ENCODE data around the gene NYNRIN. TPM values are rescaled to one million over a fixed set of nuclear protein-coding genes. Genes with fewer than 3 reads are reported as not detected.
"Not testable (repeated sequence)": the region's sequence is repeated elsewhere in the genome, so short reads cannot be mapped to it uniquely, and the experiment has no call there.

NYNRIN gene
- not detected for polyA plus RNA-seq (2012; ENCODE audit: missing spikeins)

DNA sequence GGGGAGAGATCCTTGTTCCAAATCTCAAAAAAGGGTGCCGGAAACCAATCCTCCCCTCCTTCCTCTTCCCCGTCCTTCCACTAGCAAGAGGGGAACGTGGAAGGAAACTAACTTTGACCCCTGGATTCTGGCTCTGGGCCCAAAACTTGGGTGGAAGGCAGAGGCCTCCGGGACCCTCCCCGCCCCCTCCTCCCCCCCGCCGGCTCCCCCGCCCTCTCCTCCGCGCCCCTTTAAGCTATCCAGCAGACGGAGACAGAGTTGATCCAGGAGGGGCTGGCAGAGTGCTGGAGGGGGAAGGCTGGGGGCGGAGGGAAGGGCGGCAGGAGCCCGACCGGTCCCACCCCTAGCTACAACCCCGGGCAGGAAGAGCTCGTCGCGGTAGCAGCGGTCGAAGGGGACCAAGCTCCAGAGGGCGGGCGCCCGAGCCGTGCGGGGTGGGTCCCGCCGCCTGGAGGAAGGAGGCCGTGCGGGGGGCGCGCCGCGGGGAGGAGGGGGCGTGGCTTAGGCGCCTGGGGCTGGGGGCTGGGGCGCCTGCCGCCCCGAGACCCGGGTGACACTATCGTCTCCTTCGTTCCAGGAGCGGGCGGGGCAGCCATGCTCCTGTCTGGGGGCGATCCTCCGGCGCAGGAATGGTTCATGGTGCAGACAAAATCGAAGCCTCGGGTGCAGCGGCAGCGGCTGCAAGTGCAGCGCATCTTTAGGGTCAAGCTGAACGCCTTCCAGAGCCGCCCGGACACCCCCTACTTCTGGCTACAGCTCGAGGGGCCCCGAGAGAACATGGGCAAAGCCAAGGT is at the start of gene NYNRIN:
Gene NYNRIN, plus strand, starts transcription at position 351 of the 794 bp plus-strand sequence. Its CDS starts 244 bp downstream, at position 595.
- DNase-seq (ENCODE audit: insufficient read length) (no peak), FAIRE-seq (no peak)
- TF ChIP-seq TAF1 (IDR thresholded peaks at IDR 0.05; ENCODE audit: borderline replicate concordance, low read depth, low read length) (no peak), POLR2A (IDR thresholded peaks at IDR 0.05; ENCODE audit: low read depth, low read length) (no peak), POLR2AphosphoS5 (IDR thresholded peaks at IDR 0.05; ENCODE audit: low read depth, low read length) (no peak)

GRCh38 chr14:24349742-24350141 is 49.1 kb upstream of the NYNRIN start:
- TF ChIP-seq POLR2AphosphoS5 (IDR thresholded peaks at IDR 0.05; ENCODE audit: low read depth, low read length), result no peak
- TF ChIP-seq TAF1 (IDR thresholded peaks at IDR 0.05; ENCODE audit: borderline replicate concordance, low read depth, low read length), result no peak
- TF ChIP-seq POLR2A (IDR thresholded peaks at IDR 0.05; ENCODE audit: low read depth, low read length), result no peak
- no peak for FAIRE-seq
- no peak for DNase-seq (ENCODE audit: insufficient read length)

DNA sequence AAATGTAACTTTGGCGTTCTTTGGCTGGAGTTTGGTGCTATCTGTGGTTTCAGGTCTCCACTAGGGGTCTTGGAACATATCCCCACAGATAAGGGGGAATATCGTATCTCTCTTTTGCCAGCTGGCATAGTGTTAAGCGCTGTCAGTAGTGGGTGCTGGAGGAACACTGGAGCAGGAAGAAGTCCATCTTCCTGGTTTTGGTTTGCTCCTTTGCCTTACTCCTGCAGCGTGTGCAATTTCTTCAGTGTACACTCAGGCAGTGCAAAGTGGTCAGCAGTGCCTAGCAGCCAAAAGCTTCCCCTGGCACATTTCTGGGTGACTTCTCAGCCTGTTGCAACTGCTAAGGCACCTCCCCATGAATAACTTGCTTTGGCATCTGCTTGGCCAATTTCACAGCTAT is 47.3 kb upstream of the NYNRIN start:
- TF ChIP-seq TAF1 (IDR thresholded peaks at IDR 0.05; ENCODE audit: borderline replicate concordance, low read depth, low read length) (no peak), POLR2AphosphoS5 (IDR thresholded peaks at IDR 0.05; ENCODE audit: low read depth, low read length) (no peak), POLR2A (IDR thresholded peaks at IDR 0.05; ENCODE audit: low read depth, low read length) (no peak)
- no peak for DNase-seq (ENCODE audit: insufficient read length)
- FAIRE-seq, result no peak

- no peak for FAIRE-seq
- DNase-seq (ENCODE audit: insufficient read length), result no peak
- no peak for TF ChIP-seq POLR2AphosphoS5 (IDR thresholded peaks at IDR 0.05; ENCODE audit: low read depth, low read length)
- no peak for TF ChIP-seq TAF1 (IDR thresholded peaks at IDR 0.05; ENCODE audit: borderline replicate concordance, low read depth, low read length)
- no peak for TF ChIP-seq POLR2A (IDR thresholded peaks at IDR 0.05; ENCODE audit: low read depth, low read length)
These were observed 45.0 kb upstream of the NYNRIN start for GRCh38 chr14:24353559-24354481.

- FAIRE-seq; DNase-seq (ENCODE audit: insufficient read length): not testable (repeated sequence)
These were observed 44.3 kb upstream of the NYNRIN start for GRCh38 chr14:24354482-24354825.

DNA sequence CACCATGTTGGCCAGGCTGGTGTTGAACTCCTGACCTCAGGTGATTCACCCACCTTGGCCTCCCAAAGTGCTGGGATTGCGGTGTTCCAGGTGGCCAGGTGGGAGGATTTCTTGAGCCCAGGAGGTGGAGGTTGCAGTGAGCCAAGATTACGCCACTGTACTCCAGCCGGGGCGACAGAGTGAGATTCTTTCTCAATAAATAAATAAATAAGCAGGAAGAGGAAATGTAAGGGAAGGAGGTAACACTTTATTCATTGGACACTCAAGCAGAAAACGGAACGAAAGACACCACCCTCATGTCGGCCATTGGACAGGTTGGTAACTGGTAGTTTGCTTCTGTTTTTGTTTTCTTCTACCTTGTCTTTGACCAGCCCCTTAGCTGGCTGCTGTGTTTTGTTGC is 43.8 kb upstream of the NYNRIN start:
- no peak for FAIRE-seq
- TF ChIP-seq TAF1 (IDR thresholded peaks at IDR 0.05; ENCODE audit: borderline replicate concordance, low read depth, low read length), result no peak
- TF ChIP-seq POLR2AphosphoS5 (IDR thresholded peaks at IDR 0.05; ENCODE audit: low read depth, low read length), result no peak
- no peak for TF ChIP-seq POLR2A (IDR thresholded peaks at IDR 0.05; ENCODE audit: low read depth, low read length)
- DNase-seq (ENCODE audit: insufficient read length), result no peak

DNA sequence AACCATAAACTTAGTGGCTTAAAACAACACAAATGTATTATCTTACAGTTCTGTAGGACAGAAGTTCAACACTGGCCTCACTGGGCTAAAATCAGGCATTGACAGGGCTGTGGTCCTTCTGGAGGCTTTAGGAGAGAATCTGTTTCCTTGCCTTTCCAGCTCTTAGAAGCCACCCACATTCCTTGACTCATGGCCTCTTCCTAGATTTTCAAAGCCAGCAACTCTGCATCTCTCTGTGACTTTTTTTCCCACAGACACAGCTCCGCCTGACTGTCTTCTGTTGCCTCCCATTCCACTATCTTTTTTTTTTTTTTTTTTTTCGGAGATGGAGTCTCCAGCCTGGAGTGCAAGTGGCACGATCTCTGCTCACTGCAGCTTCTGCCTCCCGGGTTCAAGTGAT is 42.6 kb upstream of the NYNRIN start:
- FAIRE-seq (no peak), DNase-seq (ENCODE audit: insufficient read length) (no peak)
- no peak for TF ChIP-seq POLR2AphosphoS5 (IDR thresholded peaks at IDR 0.05; ENCODE audit: low read depth, low read length)
- no peak for TF ChIP-seq TAF1 (IDR thresholded peaks at IDR 0.05; ENCODE audit: borderline replicate concordance, low read depth, low read length)
- no peak for TF ChIP-seq POLR2A (IDR thresholded peaks at IDR 0.05; ENCODE audit: low read depth, low read length)

DNA sequence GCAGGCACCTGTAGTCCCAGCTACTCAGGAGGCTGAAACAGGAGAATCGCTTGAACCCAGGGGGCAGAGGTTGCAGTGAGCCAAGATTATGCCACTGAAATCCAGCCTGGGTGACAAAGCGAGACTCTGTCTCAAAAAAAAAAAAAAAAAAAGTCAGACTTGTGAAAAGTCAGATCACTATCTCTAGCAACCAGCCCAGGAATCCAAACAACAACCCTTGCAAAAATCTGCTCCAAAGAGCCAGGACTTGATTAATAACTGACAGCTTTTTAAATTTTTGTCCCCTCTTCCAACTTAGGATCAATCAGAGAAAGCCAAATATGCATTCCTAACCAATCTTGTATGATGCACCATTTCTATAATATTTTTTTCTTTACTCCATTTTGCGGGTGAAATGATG is 38.5 kb upstream of the NYNRIN start:
- no peak for FAIRE-seq
- TF ChIP-seq POLR2A (IDR thresholded peaks at IDR 0.05; ENCODE audit: low read depth, low read length), result no peak
- TF ChIP-seq TAF1 (IDR thresholded peaks at IDR 0.05; ENCODE audit: borderline replicate concordance, low read depth, low read length), result no peak
- TF ChIP-seq POLR2AphosphoS5 (IDR thresholded peaks at IDR 0.05; ENCODE audit: low read depth, low read length), result no peak
- DNase-seq (ENCODE audit: insufficient read length), result no peak

- DNase-seq (ENCODE audit: insufficient read length) (no peak), FAIRE-seq (no peak)
- TF ChIP-seq POLR2AphosphoS5 (IDR thresholded peaks at IDR 0.05; ENCODE audit: low read depth, low read length) (no peak), TAF1 (IDR thresholded peaks at IDR 0.05; ENCODE audit: borderline replicate concordance, low read depth, low read length) (no peak), POLR2A (IDR thresholded peaks at IDR 0.05; ENCODE audit: low read depth, low read length) (no peak)
These were observed 37.5 kb upstream of the NYNRIN start for GRCh38 chr14:24361326-24361725.

GRCh38 chr14:24362241-24362960 is 36.4 kb upstream of the NYNRIN start:
- no peak for DNase-seq (ENCODE audit: insufficient read length)
- FAIRE-seq, result no peak
- no peak for TF ChIP-seq POLR2AphosphoS5 (IDR thresholded peaks at IDR 0.05; ENCODE audit: low read depth, low read length)
- TF ChIP-seq POLR2A (IDR thresholded peaks at IDR 0.05; ENCODE audit: low read depth, low read length), result no peak
- no peak for TF ChIP-seq TAF1 (IDR thresholded peaks at IDR 0.05; ENCODE audit: borderline replicate concordance, low read depth, low read length)

- TF ChIP-seq TAF1 (IDR thresholded peaks at IDR 0.05; ENCODE audit: borderline replicate concordance, low read depth, low read length) (no peak), POLR2A (IDR thresholded peaks at IDR 0.05; ENCODE audit: low read depth, low read length) (no peak), POLR2AphosphoS5 (IDR thresholded peaks at IDR 0.05; ENCODE audit: low read depth, low read length) (no peak)
- FAIRE-seq, result no peak
These were observed 35.4 kb upstream of the NYNRIN start for GRCh38 chr14:24363401-24363800.

More at GRCh38 chr14:24363401-24363800, 35.4 kb upstream of the NYNRIN start:
- no peak for DNase-seq (ENCODE audit: insufficient read length)
